Neural cell (in vitro differentiated cells): ENCODE results near the gene WASHC4. TPM values are rescaled to one million over a fixed set of nuclear protein-coding genes. Genes with fewer than 3 reads are reported as not detected.

Experiments
- H2AFZ ChIP-seq: fragments of 200-600, 300-800 bp; sonication (generic), shearing (Covaris generic); 2 replicates; pipeline ENCODE4 v1.6.0; 2014; ENCODE audit warnings: low read depth, mild to moderate bottlenecking, antibody characterized with exemption, low read length, moderate library complexity
- H3F3A ChIP-seq: fragments of 200-600 bp; shearing (Covaris generic); 2 replicates; pipeline ENCODE4 v1.6.1; 2016; ENCODE audit warnings: mild to moderate bottlenecking, moderate library complexity, mixed read lengths, antibody characterized with exemption, low read length; ENCODE audit not compliant: insufficient read depth, poor library complexity, severe bottlenecking
- H3K27ac ChIP-seq: fragments of 200-600, 300-800 bp; sonication (generic), shearing (Covaris generic); 2 replicates; pipeline ENCODE4 v1.5.1; 2014; ENCODE audit warnings: mild to moderate bottlenecking, low read length, moderate library complexity
- H3K27me3 ChIP-seq: fragments of 300-800, 200-600 bp; sonication (generic), shearing (Covaris generic); 2 replicates; pipeline ENCODE4 v1.6.0; 2014; ENCODE audit warnings: mild to moderate bottlenecking, low read depth, low read length, moderate library complexity; ENCODE audit not compliant: insufficient read depth
- H3K36me3 ChIP-seq: fragments of 300-800, 200-600 bp; sonication (generic), shearing (Covaris generic); 2 replicates; pipeline ENCODE4 v1.5.1; 2014; ENCODE audit warnings: mild to moderate bottlenecking, antibody characterized with exemption, low read length, moderate library complexity; ENCODE audit not compliant: insufficient read depth
- H3K4me2 ChIP-seq: fragments of 300-800, 200-600 bp; sonication (generic), shearing (Covaris generic); 2 replicates; pipeline ENCODE4 v1.6.0; 2014; ENCODE audit warnings: mild to moderate bottlenecking, low read length
- H3K4me3 ChIP-seq: fragments of 300-800, 200-600 bp; sonication (generic), shearing (Covaris generic); 2 replicates; pipeline ENCODE4 v1.5.1; 2014; ENCODE audit warnings: mild to moderate bottlenecking, low read length, moderate library complexity
- H3K79me2 ChIP-seq: fragments of 200-600 bp; shearing (Covaris generic); replicated peaks from 2 replicates; pipeline ENCODE4 v1.6.0; 2014; ENCODE audit warnings: mild to moderate bottlenecking, low read length, moderate library complexity; ENCODE audit not compliant: insufficient read depth
- H3K9ac ChIP-seq: fragments of 300-800, 200-600 bp; sonication (generic), shearing (Covaris generic); 2 replicates; pipeline ENCODE4 v1.6.1; 2016; ENCODE audit warnings: mild to moderate bottlenecking, low read length, mixed read lengths
- H3K9me2 ChIP-seq: fragments of 200-600 bp; shearing (Covaris generic); 2 replicates; pipeline ENCODE4 v1.6.1; 2016; ENCODE audit warnings: mild to moderate bottlenecking, low read length, mixed read lengths; ENCODE audit not compliant: insufficient read depth
- H3K9me3 ChIP-seq: fragments of 200-600, 300-800 bp; sonication (generic), shearing (Covaris generic); 2 replicates; pipeline ENCODE4 v1.6.1; 2016; ENCODE audit warnings: mild to moderate bottlenecking, mixed run types, low read length, moderate library complexity, mixed read lengths
- H4K20me1 ChIP-seq: fragments of 200-600 bp; shearing (Covaris generic); 2 replicates; pipeline ENCODE4 v1.6.1; 2016; ENCODE audit warnings: mild to moderate bottlenecking, mixed run types; ENCODE audit not compliant: insufficient read depth
- EP300 ChIP-seq: fragments of 450-650 bp; conservative IDR thresholded peaks from 2 replicates; pipeline ENCODE4 v1.6.1; 2014; ENCODE audit warnings: antibody characterized with exemption, mild to moderate bottlenecking, moderate library complexity; ENCODE audit not compliant: poor library complexity, severe bottlenecking
- EZH2 ChIP-seq: fragments of 200-600, 300-800 bp; shearing (Covaris generic), sonication (generic); IDR thresholded peaks from 2 replicates; pipeline ENCODE4 v1.6.1; 2014; ENCODE audit warnings: antibody characterized with exemption, low read length, borderline replicate concordance, mild to moderate bottlenecking; ENCODE audit not compliant: insufficient read depth, poor library complexity, severe bottlenecking
- MXI1 ChIP-seq: fragments of 450-650 bp; conservative IDR thresholded peaks from 2 replicates; pipeline ENCODE4 v1.6.1; 2014; ENCODE audit warnings: antibody characterized with exemption, mild to moderate bottlenecking; ENCODE audit not compliant: poor library complexity, severe bottlenecking
- POLR2AphosphoS5 ChIP-seq: IDR thresholded peaks from 2 replicates; pipeline ENCODE4 v1.6.1; 2012
- RAD21 ChIP-seq: fragments of 450-650 bp; conservative IDR thresholded peaks from 2 replicates; pipeline ENCODE4 v1.6.1; 2014; ENCODE audit warnings: antibody characterized with exemption, mild to moderate bottlenecking, moderate library complexity
- SMC3 ChIP-seq: fragments of 450-650 bp; conservative IDR thresholded peaks from 2 replicates; pipeline ENCODE4 v1.6.1; 2014; ENCODE audit warnings: antibody characterized with exemption, mild to moderate bottlenecking, moderate library complexity; ENCODE audit not compliant: poor library complexity
- TAF1 ChIP-seq: IDR thresholded peaks from 2 replicates; pipeline ENCODE4 v1.6.1; 2012; ENCODE audit warnings: low read depth
- polyA plus RNA-seq: library from polyadenylated mRNA; depleted of rRNA; stranded (reverse); fragments of >200 nt; gene quantifications from 2 replicates; pipeline ENCODE4 v1.2.3, GENCODE V29; 2014
- TF ChIP-seq, protein P1 (sequence below): fragments of 450-650 bp; IDR thresholded peaks from 2 replicates; pipeline ENCODE4 v1.5.1; 2014; ENCODE audit warnings: antibody characterized with exemption, mild to moderate bottlenecking, moderate library complexity; ENCODE audit not compliant: poor library complexity, severe bottlenecking
- TF ChIP-seq, protein P2 (sequence below): IDR thresholded peaks from 2 replicates; pipeline ENCODE4 v1.6.1; 2012; ENCODE audit warnings: borderline replicate concordance

Gene WASHC4
- polyA plus RNA-seq, 1 donor from 2014 or later = 52.6 TPM

DNA sequence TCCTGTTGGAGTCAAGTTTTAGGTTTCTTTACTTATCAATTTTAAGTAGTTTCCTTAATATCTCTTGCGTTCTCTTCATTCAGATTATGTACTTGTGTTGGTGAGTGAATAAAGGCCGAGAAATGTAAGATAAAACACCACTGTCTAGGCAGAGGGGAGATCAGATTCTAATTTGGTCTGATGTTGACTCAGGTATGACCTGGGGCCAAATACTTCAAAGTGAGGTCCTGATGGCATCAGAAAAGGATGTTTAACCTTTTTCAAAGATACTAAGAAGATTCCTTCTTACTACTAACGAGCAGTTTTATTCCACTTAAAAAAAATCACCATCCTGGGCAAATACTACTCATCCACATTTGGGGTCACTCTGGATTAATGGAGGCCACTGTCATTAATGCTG lies 101.6 kb downstream of the WASHC4 start:
- Histone ChIP-seq H3F3A (no peaks in the 10 kb centered on the region), H3K9me2 (no peaks in the 10 kb centered on the region), H2AFZ (no peak overlapping the region), H4K20me1 (no peaks in the 10 kb centered on the region), H3K79me2 (no peaks in the 10 kb centered on the region), H3K9ac (no peak overlapping the region), H3K9me3 (no peaks in the 10 kb centered on the region), H3K36me3 (peaks cover 7% of the 10 kb centered on the region), H3K27ac (no peak overlapping the region), H3K27me3 (no peaks in the 10 kb centered on the region), H3K4me3 (no peak overlapping the region), H3K4me2 (no peak overlapping the region)
- TF ChIP-seq, protein P1, sequence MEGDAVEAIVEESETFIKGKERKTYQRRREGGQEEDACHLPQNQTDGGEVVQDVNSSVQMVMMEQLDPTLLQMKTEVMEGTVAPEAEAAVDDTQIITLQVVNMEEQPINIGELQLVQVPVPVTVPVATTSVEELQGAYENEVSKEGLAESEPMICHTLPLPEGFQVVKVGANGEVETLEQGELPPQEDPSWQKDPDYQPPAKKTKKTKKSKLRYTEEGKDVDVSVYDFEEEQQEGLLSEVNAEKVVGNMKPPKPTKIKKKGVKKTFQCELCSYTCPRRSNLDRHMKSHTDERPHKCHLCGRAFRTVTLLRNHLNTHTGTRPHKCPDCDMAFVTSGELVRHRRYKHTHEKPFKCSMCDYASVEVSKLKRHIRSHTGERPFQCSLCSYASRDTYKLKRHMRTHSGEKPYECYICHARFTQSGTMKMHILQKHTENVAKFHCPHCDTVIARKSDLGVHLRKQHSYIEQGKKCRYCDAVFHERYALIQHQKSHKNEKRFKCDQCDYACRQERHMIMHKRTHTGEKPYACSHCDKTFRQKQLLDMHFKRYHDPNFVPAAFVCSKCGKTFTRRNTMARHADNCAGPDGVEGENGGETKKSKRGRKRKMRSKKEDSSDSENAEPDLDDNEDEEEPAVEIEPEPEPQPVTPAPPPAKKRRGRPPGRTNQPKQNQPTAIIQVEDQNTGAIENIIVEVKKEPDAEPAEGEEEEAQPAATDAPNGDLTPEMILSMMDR = no peak
- no peak for TF ChIP-seq POLR2AphosphoS5
- no peak for TF ChIP-seq MXI1
- no peak for TF ChIP-seq EP300

DNA sequence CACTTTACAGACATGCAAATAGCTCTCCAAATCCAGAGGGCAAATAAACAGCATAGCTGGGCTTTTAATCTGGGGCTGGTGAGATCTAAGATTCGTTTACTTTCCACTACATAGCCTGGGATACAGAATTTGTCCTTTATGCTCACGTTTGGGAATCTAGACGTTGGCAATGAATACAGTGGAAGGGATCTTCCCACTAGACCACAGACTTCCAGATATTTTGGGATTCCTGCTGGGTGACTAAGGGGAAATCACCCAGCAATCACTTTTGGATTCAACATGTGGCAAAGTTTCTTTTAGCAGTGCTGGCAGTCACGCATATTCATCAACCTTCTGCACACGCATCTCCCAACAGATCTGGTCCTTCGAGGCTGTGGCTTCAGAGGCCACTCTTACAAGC lies 104.9 kb downstream of the WASHC4 start:
- no peak overlapping the region for H3K4me2 ChIP-seq
- H4K20me1 ChIP-seq = no peaks in the 10 kb centered on the region
- no peaks in the 10 kb centered on the region for H3K79me2 ChIP-seq
- no peak overlapping the region for H3K27ac ChIP-seq
- H2AFZ ChIP-seq = no peak overlapping the region
- H3K9me2 ChIP-seq = no peaks in the 10 kb centered on the region
- peaks cover 13% of the 10 kb centered on the region for H3K36me3 ChIP-seq
- no peak overlapping the region for H3K4me3 ChIP-seq
- TF ChIP-seq, protein P2, sequence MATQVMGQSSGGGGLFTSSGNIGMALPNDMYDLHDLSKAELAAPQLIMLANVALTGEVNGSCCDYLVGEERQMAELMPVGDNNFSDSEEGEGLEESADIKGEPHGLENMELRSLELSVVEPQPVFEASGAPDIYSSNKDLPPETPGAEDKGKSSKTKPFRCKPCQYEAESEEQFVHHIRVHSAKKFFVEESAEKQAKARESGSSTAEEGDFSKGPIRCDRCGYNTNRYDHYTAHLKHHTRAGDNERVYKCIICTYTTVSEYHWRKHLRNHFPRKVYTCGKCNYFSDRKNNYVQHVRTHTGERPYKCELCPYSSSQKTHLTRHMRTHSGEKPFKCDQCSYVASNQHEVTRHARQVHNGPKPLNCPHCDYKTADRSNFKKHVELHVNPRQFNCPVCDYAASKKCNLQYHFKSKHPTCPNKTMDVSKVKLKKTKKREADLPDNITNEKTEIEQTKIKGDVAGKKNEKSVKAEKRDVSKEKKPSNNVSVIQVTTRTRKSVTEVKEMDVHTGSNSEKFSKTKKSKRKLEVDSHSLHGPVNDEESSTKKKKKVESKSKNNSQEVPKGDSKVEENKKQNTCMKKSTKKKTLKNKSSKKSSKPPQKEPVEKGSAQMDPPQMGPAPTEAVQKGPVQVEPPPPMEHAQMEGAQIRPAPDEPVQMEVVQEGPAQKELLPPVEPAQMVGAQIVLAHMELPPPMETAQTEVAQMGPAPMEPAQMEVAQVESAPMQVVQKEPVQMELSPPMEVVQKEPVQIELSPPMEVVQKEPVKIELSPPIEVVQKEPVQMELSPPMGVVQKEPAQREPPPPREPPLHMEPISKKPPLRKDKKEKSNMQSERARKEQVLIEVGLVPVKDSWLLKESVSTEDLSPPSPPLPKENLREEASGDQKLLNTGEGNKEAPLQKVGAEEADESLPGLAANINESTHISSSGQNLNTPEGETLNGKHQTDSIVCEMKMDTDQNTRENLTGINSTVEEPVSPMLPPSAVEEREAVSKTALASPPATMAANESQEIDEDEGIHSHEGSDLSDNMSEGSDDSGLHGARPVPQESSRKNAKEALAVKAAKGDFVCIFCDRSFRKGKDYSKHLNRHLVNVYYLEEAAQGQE = no peak
- TF ChIP-seq EZH2 (no peak), EP300 (no peak), SMC3 (no peak), MXI1 (no peak), RAD21 (no peak), POLR2AphosphoS5 (no peak), TAF1 (no peak)
- TF ChIP-seq, protein P1 = no peak
- no peaks in the 10 kb centered on the region for H3K9me3 ChIP-seq
- H3K9ac ChIP-seq = no peak overlapping the region
- H3F3A ChIP-seq = no peaks in the 10 kb centered on the region
- no peaks in the 10 kb centered on the region for H3K27me3 ChIP-seq
